A549 (cell line): Measurements from ENCODE around the gene UNC13D. TPM values are rescaled to one million over a fixed set of nuclear protein-coding genes. Genes with fewer than 3 reads are reported as not detected.
"Not testable (repeated sequence)": the region's sequence is repeated elsewhere in the genome, so short reads cannot be mapped to it uniquely, and the experiment has no call there.

ENCODE experiments used
- ATAC-seq, 2 experiments: fragments of 200-7000 bp in 1 of 2; fragments of >200 bp in 1 of 2; cut with Nextera tagmentation in 1 of 2; cut with Tn5 transposase in 1 of 2; 3 replicates each; pipeline versions ENCODE4 v1.8.0 to v1.9.1; 2018 to 2020; ENCODE audit warnings: mild to moderate bottlenecking in 1 of 2, moderate library complexity in 1 of 2
- CTCF ChIA-PET: fragments of 300-600 bp; sonication (Branson Sonifier 250); formaldehyde crosslinking; extraction: SDS; loops from one replicate; lab custom pipeline; 2021; ENCODE audit warnings: antibody characterized with exemption, inconsistent platforms; lab: Yijun Ruan, JAX
- POLR2A ChIA-PET: fragments of 350-600 bp; formaldehyde crosslinking; extraction: SDS; loops from one replicate; lab custom pipeline; 2021; ENCODE audit warnings: antibody characterized with exemption, inconsistent platforms; lab: Yijun Ruan, JAX
- DNase-seq, 2 experiments: peaks; one replicate each; pipeline versions ENCODE4 v3.0.0 to v3.0.0-alpha.2; 2011 to 2016; ENCODE audit warnings: low read depth in 1 of 2, low spot score in 1 of 2
- FAIRE-seq: peaks from 2 replicates; lab custom pipeline; 2011; peaks lifted over from hg19 to GRCh38; lab: Jason Lieb, UNC
- H3K27ac ChIP-seq, 2 experiments: fragments of >200 bp; sonication (Bioruptor Twin); formaldehyde crosslinking; 3 replicates each; pipeline ENCODE4 v1.5.1; 2016 to 2017
- H3K4me1 ChIP-seq: fragments of >200 bp; sonication (Bioruptor Twin); formaldehyde crosslinking; 3 replicates; pipeline ENCODE4 v1.6.1; 2016
- H3K4me2 ChIP-seq: fragments of >200 bp; sonication (Bioruptor Twin); formaldehyde crosslinking; 3 replicates; pipeline ENCODE4 v1.6.1; 2016
- H3K4me3 ChIP-seq: fragments of >200 bp; sonication (Bioruptor Twin); formaldehyde crosslinking; 3 replicates; pipeline ENCODE4 v1.5.1; 2016
- H3K9me3 ChIP-seq: fragments of >200 bp; sonication (Bioruptor Twin); formaldehyde crosslinking; 3 replicates; pipeline ENCODE4 v1.6.1; 2016
- BCL3 ChIP-seq: fragments of >200 bp; sonication (Bioruptor Twin); formaldehyde crosslinking; IDR thresholded peaks from 3 replicates; pipeline ENCODE4 v1.6.1; 2016
- CBX2 ChIP-seq: fragments of 200-600 bp; sonication (generic); IDR thresholded peaks from 2 replicates; pipeline ENCODE4 v1.6.1; 2016; ENCODE audit warnings: low read depth, mild to moderate bottlenecking, borderline replicate concordance
- EHF ChIP-seq: fragments of 250-450 bp; sonication (Bioruptor Pico); IDR thresholded peaks from 2 replicates; pipeline ENCODE4 v1.5.0; 2020; ENCODE audit warnings: mild to moderate bottlenecking
- EP300 ChIP-seq, 2 experiments: fragments of >200 bp; sonication (Bioruptor Twin); formaldehyde crosslinking; IDR thresholded peaks; 2 replicates in 1 of 2; 3 replicates in 1 of 2; pipeline ENCODE4 v1.6.1; 2016 to 2017
- ESRRA ChIP-seq: fragments of 150-350 bp; IDR thresholded peaks from 2 replicates; pipeline ENCODE4 v1.6.1; 2014; ENCODE audit warnings: mild to moderate bottlenecking, low read length, borderline replicate concordance
- HDAC2 ChIP-seq: fragments of 200-600 bp; sonication (generic); IDR thresholded peaks from 2 replicates; pipeline ENCODE4 v1.6.1; 2016
- HEYL ChIP-seq: fragments of 250-450 bp; sonication (Bioruptor Pico); IDR thresholded peaks from 2 replicates; pipeline ENCODE4 v1.8.0; 2021; ENCODE audit warnings: mild to moderate bottlenecking, moderate library complexity
- HMGXB4 ChIP-seq: fragments of 250-450 bp; sonication (Bioruptor Pico); IDR thresholded peaks from 2 replicates; pipeline ENCODE4 v1.5.0; 2021; ENCODE audit warnings: mild to moderate bottlenecking, moderate library complexity, borderline replicate concordance
- KDM5A ChIP-seq: fragments of 200-600 bp; sonication (generic); IDR thresholded peaks from 2 replicates; pipeline ENCODE4 v1.6.1; 2016; ENCODE audit warnings: antibody characterized with exemption, mild to moderate bottlenecking
- MAX ChIP-seq: IDR thresholded peaks from 2 replicates; pipeline ENCODE4 v1.6.1; 2012
- MAZ ChIP-seq: fragments of 150-350 bp; IDR thresholded peaks from 2 replicates; pipeline ENCODE4 v1.6.1; 2014; ENCODE audit warnings: antibody characterized with exemption, low read depth, low read length, borderline replicate concordance
- MYC ChIP-seq: IDR thresholded peaks from 2 replicates; pipeline ENCODE4 v1.6.1; 2012; ENCODE audit warnings: mild to moderate bottlenecking, inconsistent platforms, low read length, improper control_type of control experiment, borderline replicate concordance
- NFE2L2 ChIP-seq: fragments of 150-350 bp; conservative IDR thresholded peaks from 2 replicates; pipeline ENCODE4 v1.6.1; 2014; ENCODE audit warnings: low read length
- NPAS2 ChIP-seq: fragments of 250-450 bp; sonication (Bioruptor Pico); IDR thresholded peaks from 2 replicates; pipeline ENCODE4 v1.8.0; 2022; ENCODE audit warnings: mild to moderate bottlenecking, moderate library complexity, borderline replicate concordance
- NR3C1 ChIP-seq: fragments of >200 bp; sonication (Bioruptor Twin); formaldehyde crosslinking; IDR thresholded peaks from 3 replicates; pipeline ENCODE4 v1.6.1; 2017
- PHF8 ChIP-seq: fragments of 200-600 bp; sonication (generic); IDR thresholded peaks from 2 replicates; pipeline ENCODE4 v1.6.1; 2016; ENCODE audit warnings: low read depth, mild to moderate bottlenecking, antibody characterized with exemption, moderate library complexity, borderline replicate concordance
- POLR2A ChIP-seq: IDR thresholded peaks from 2 replicates; pipeline ENCODE4 v1.6.1; 2012; ENCODE audit warnings: mild to moderate bottlenecking, low read length
- POLR2AphosphoS2 ChIP-seq: conservative IDR thresholded peaks from 2 replicates; pipeline ENCODE4 v1.6.1; 2012; ENCODE audit warnings: low read length, improper control_type of control experiment, inconsistent platforms
- RAD21 ChIP-seq, 2 experiments: fragments of >200 bp in 1 of 2; sonication (Bioruptor Twin) in 1 of 2; formaldehyde crosslinking in 1 of 2; IDR thresholded peaks in 1 of 2; conservative IDR thresholded peaks in 1 of 2; 2 replicates in 1 of 2; 3 replicates in 1 of 2; pipeline ENCODE4 v1.6.1; 2012 to 2018; ENCODE audit warnings: inconsistent platforms in 1 of 2
- REST ChIP-seq: fragments of 200-600 bp; sonication (generic); IDR thresholded peaks from 2 replicates; pipeline ENCODE4 v1.6.1; 2016; ENCODE audit warnings: antibody characterized with exemption, mild to moderate bottlenecking, moderate library complexity
- SMC3 ChIP-seq: fragments of >200 bp; sonication (Bioruptor Twin); formaldehyde crosslinking; IDR thresholded peaks from 3 replicates; pipeline ENCODE4 v1.6.1; 2018; ENCODE audit warnings: inconsistent platforms
- SREBF2 ChIP-seq: fragments of 450-650 bp; IDR thresholded peaks from 2 replicates; pipeline ENCODE4 v1.6.1; 2014; ENCODE audit warnings: mild to moderate bottlenecking, moderate library complexity
- TFCP2L1 ChIP-seq: fragments of 250-450 bp; sonication (Bioruptor Pico); IDR thresholded peaks from 2 replicates; pipeline ENCODE4 v1.5.0; 2021; ENCODE audit warnings: mild to moderate bottlenecking
- ZSCAN20 ChIP-seq: fragments of 250-450 bp; sonication (Bioruptor Pico); IDR thresholded peaks from 2 replicates; pipeline ENCODE4 v1.8.0; 2022; ENCODE audit warnings: mild to moderate bottlenecking, moderate library complexity
- WGBS: methylation state at CpG from one replicate; pipeline ENCODE4 v1.1.6; 2017; ENCODE audit errors: missing lambda C conversion rate; 5-methylcytosine and 5-hydroxymethylcytosine counted together
- polyA plus RNA-seq, 4 experiments: library from polyadenylated mRNA; depleted of rRNA in 3 of 4; stranded (reverse); fragments of >200 nt; fragmentation: RNase III in 1 of 4; extraction: RNeasy Plus Mini Kit Qiagen cat#74134 plus additional on column Dnase treatment in 1 of 4; gene quantifications; 2 replicates in 3 of 4; 3 replicates in 1 of 4; pipeline ENCODE4 v1.2.3, GENCODE V29; 2011 to 2017
- TF ChIP-seq, protein P1 (sequence below): IDR thresholded peaks from 2 replicates; pipeline ENCODE4 v1.6.1; 2012; ENCODE audit warnings: low read depth, borderline replicate concordance

UNC13D gene
- polyA plus RNA-seq, 2 of the 4 experiments (the other 2 are of a cell fraction), result 1.6 to 3.5 TPM

GRCh38 chr17:75861927-75862317, 17.7 kb upstream of the UNC13D start:
- FAIRE-seq, result no peak
- 79% methylated on average over 9 of the region's 9 CpGs for WGBS
- Histone ChIP-seq H3K27ac (no peak overlapping the region), H3K4me2 (no peak overlapping the region), H3K4me1 (no peaks in the 10 kb centered on the region), H3K9me3 (no peaks in the 10 kb centered on the region), H3K4me3 (no peak overlapping the region)
- no peak for DNase-seq
- POLR2A ChIA-PET, result interaction anchor here (1.5 kb wide), 1 partner anchor 82 kb away, joined by 6 read pairs; no protein-coding TSS in a partner anchor
- TF ChIP-seq MAX (no peak), HEYL (CRISPR knock-in tag) (no peak), EP300 (IDR thresholded peaks at IDR 0.05) (no peak), TFCP2L1 (CRISPR knock-in tag) (no peak), KDM5A (no peak), CBX2 (no peak), NR3C1 (no peak), POLR2AphosphoS2 (no peak), PHF8 (no peak), RAD21 (conservative IDR thresholded peaks at IDR 0.05 in 1 of 2, IDR thresholded peaks at IDR 0.05 in 1 of 2) (no peak), NFE2L2 (no peak), ESRRA (no peak), HMGXB4 (CRISPR knock-in tag) (no peak)
- TF ChIP-seq, protein P1, sequence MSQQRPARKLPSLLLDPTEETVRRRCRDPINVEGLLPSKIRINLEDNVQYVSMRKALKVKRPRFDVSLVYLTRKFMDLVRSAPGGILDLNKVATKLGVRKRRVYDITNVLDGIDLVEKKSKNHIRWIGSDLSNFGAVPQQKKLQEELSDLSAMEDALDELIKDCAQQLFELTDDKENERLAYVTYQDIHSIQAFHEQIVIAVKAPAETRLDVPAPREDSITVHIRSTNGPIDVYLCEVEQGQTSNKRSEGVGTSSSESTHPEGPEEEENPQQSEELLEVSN, result no peak
- ATAC-seq, result 0 out of 6 replicates have a peak, but pooled peaks of 1 of the 2 experiments have one; percentile 7
- CTCF ChIA-PET, result interaction anchor here (0.6 to 12.8 kb wide), 28 partner anchors 9 to 152 kb away, joined by 3 to 330 read pairs (median 4); partner anchors contain the start of genes MRPL38, TRIM47 and TRIM65

DNA sequence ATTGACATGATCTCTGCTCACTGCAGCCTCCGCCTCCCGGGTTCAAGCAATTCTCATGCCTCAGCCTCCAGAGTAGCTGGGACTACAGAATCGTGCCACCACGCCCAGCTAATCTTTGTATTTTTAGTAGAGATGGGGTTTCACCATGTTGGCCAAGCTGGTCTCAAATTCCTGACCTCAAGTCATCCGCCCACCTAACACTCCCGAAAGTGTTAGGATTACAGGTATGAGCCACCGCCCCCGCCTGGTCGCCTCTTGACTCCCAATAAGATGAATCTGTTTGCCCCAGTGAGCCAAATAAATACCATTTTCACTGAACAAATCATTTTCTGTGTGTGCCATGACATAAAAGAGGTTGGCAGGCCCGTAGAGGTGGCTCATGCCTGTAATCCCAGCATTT, 15.2 kb upstream of the UNC13D start:
- H3K4me2 ChIP-seq, H3K27ac ChIP-seq, H3K9me3 ChIP-seq, FAIRE-seq, ATAC-seq, DNase-seq, H3K4me1 ChIP-seq, H3K4me3 ChIP-seq: not testable (repeated sequence)
- CTCF ChIA-PET, result interaction anchor here (0.6 to 37.0 kb wide), 8 partner anchors 10 to 259 kb away, joined by 3 to 691 read pairs (median 9); partner anchors contain the start of genes TRIM47, TRIM65 and UNC13D
- POLR2A ChIA-PET, result interaction anchor here (1.2 to 1.6 kb wide), 2 partner anchors 18 to 79 kb away, joined by 3 read pairs; no protein-coding TSS in a partner anchor
- WGBS, result 85% methylated on average over 10 of the region's 10 CpGs

GRCh38 chr17:75856062-75856756, 12.0 kb upstream of the UNC13D start:
- Histone ChIP-seq H3K4me1 (peaks cover 19% of the 10 kb centered on the region), H3K4me3 (peak overlapping the region; percentile 58), H3K9me3 (no peaks in the 10 kb centered on the region), H3K27ac (peak overlapping the region; percentile 71 to 91), H3K4me2 (peak overlapping the region; percentile 90)
- FAIRE-seq (no peak), DNase-seq (peak; percentile 56 to 67), ATAC-seq (peak; percentile 26 to 63)
- WGBS, result 6% methylated on average over 22 of the region's 24 CpGs
- ChIA-PET POLR2A (interaction anchor here (0.6 to 2.8 kb wide), 18 partner anchors 9 to 844 kb away, joined by 3 to 68 read pairs (median 4); partner anchors contain the start of genes GALK1, MRPL38, MRPL58 and TRIM47), CTCF (interaction anchor here (0.6 to 37.0 kb wide), 18 partner anchors 11 to 146 kb away, joined by 3 to 691 read pairs (median 6); partner anchors contain the start of genes GALK1, TRIM47, TRIM65 and UNC13D)
- TF ChIP-seq MYC, result peak; percentile 54; the same call in 1 of the 2 replicates
- TF ChIP-seq EHF (CRISPR knock-in tag), result no peak
- TF ChIP-seq ZSCAN20 (CRISPR knock-in tag), result no peak
- TF ChIP-seq POLR2A, result no peak; the same call in 1 of the 2 replicates
- no peak for TF ChIP-seq PHF8
- TF ChIP-seq SMC3, result no peak; the same call in 2 of the 3 replicates
- no peak for TF ChIP-seq NPAS2 (CRISPR knock-in tag)
- no peak for TF ChIP-seq SREBF2
- TF ChIP-seq HDAC2, result no peak
- TF ChIP-seq REST, result no peak
- TF ChIP-seq MAZ, result no peak
- no peak for TF ChIP-seq BCL3
- TF ChIP-seq RAD21 (conservative IDR thresholded peaks at IDR 0.05 in 1 of 2, IDR thresholded peaks at IDR 0.05 in 1 of 2), result peak; percentile 32 to 65; a peak in 3 of 5 replicates
